ENCODE measurements around the gene RUNX3.
A peak's percentile ranks its signal among the peaks of the same experiment; 100 is the strongest.

The RUNX3 gene

GRCh38 chr1:24929398-24930259 is 447 bp downstream of the RUNX3 start:
- DNase-seq (ENCODE audit: low spot score): peak; percentile 56

- peak; percentile 48 for DNase-seq (ENCODE audit: low spot score)
Observed at GRCh38 chr1:24928689-24929397, 1.2 kb downstream of the RUNX3 start.

- DNase-seq (ENCODE audit: low spot score): no peak
Observed at GRCh38 chr1:24927988-24928688, 1.9 kb downstream of the RUNX3 start.

- no peak for DNase-seq (ENCODE audit: low spot score)
Observed at GRCh38 chr1:24927473-24927872, 2.6 kb downstream of the RUNX3 start.

GRCh38 chr1:24926563-24927249 is 3.4 kb downstream of the RUNX3 start:
- DNase-seq (ENCODE audit: low spot score): peak; percentile 40

GRCh38 chr1:24925963-24926362 is 4.1 kb downstream of the RUNX3 start:
- DNase-seq (ENCODE audit: low spot score): no peak

GRCh38 chr1:24925082-24925779 is 4.8 kb downstream of the RUNX3 start:
- DNase-seq (ENCODE audit: low spot score): no peak

- DNase-seq (ENCODE audit: low spot score): no peak
Observed at GRCh38 chr1:24923485-24924113, 6.5 kb downstream of the RUNX3 start.

GRCh38 chr1:24921938-24922662 is 8.0 kb downstream of the RUNX3 start:
- DNase-seq (ENCODE audit: low spot score): no peak

GRCh38 chr1:24921412-24921811 is 8.7 kb downstream of the RUNX3 start:
- DNase-seq (ENCODE audit: low spot score): no peak

GRCh38 chr1:24920533-24920925 is 9.5 kb downstream of the RUNX3 start:
- no peak for DNase-seq (ENCODE audit: low spot score)

- DNase-seq (ENCODE audit: low spot score): peak; percentile 86
Observed at GRCh38 chr1:24919791-24920532, 10.1 kb downstream of the RUNX3 start.

GRCh38 chr1:24918995-24919605 is 11.0 kb downstream of the RUNX3 start:
- DNase-seq (ENCODE audit: low spot score): no peak

- no peak for DNase-seq (ENCODE audit: low spot score)
Observed at GRCh38 chr1:24918370-24918769, 11.7 kb downstream of the RUNX3 start.

GRCh38 chr1:24917327-24918074 is 12.6 kb downstream of the RUNX3 start:
- DNase-seq (ENCODE audit: low spot score): no peak

- DNase-seq (ENCODE audit: low spot score): no peak
Observed at GRCh38 chr1:24915816-24916602, 14.1 kb downstream of the RUNX3 start.

GRCh38 chr1:24914226-24915069 is 15.6 kb downstream of the RUNX3 start:
- peak; percentile 36 for DNase-seq (ENCODE audit: low spot score)
